Measurements from ENCODE around the gene FAM167B. TPM values are rescaled to one million over a fixed set of nuclear protein-coding genes. Genes with fewer than 3 reads are reported as not detected.
A peak's percentile ranks its signal among the peaks of the same experiment; 100 is the strongest.

The FAM167B gene
- total and polyA plus RNA-seq, 2 of the 4 experiments (the other 2 are of a cell fraction): 0.18 to 0.53 TPM

DNA sequence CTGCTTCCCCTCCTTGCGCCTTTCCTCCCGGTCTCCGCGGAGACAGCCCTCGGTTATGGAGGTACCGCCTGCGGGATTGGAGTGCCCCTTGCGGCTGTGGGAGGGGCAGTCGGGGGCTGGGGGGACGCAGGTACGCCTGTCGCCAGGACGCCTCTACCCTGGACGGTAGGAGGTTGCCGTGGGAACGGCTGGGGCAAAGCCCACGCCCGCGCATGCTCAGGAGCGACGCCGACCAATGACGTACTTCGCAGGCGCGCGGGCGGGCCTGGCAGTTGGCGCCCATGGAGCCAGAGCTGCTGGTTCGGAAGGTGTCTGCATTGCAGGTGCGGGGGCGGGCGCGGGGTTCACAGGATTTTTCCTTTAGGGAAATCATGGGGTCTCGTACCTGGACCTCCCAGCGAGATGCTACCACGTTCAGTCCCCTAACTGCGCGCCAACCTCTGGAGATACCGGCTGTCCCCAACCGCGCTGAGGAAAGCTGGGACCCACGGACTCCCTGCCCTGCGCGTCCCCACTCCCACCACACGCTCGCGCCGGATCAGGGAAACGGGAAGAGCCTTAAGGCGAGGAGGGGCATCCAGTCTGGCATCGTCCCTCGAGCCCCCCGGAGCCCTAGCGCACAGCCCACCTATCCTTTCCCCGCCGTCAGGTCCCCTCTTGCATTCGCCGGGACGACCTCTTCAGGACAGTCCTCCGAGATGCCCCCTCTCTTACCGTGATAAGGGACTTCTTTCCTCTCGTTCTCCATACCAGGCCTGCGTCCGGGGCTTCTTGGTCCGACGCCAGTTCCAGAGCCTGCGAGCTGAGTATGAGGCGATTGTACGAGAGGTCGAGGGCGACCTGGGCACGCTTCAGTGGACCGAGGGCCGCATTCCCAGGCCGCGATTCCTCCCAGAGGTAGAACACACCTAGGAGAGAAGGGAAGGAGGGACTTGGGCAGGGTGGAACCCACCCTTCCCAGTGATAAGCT is 41.3 kb upstream of the FAM167B start, which contains the start of gene IQCC:
Gene IQCC, plus strand, starts transcription at position 271 of the 970 bp plus-strand sequence. Its CDS starts 11 bp downstream, at position 282.
- peak; percentile 73 for ATAC-seq (ENCODE audit: low read depth)
- Histone ChIP-seq H3K18ac (ENCODE audit: low read depth, low read length) (no peak within 1 kb of the TSS), H3K4ac (ENCODE audit: low read depth, low read length) (peak within 1 kb of the TSS; percentile 84), H2BK20ac (ENCODE audit: low read depth, low read length) (no peak within 1 kb of the TSS), H4K5ac (ENCODE audit: low read depth, low read length) (peak within 1 kb of the TSS; percentile 31), H3K9me1 (ENCODE audit: insufficient read depth, low read length) (peaks cover 13% of the 10 kb centered on the region; the same call in 1 of the 2 replicates), H3K9me3 (ENCODE audit: control insufficient read depth, insufficient read depth, low read length) (no peaks in the 10 kb centered on the region), H3K56ac (ENCODE audit: extremely low read depth, insufficient read depth, low read length) (peak within 1 kb of the TSS; percentile 47; the same call in 1 of the 2 replicates), H3K4me1 (ENCODE audit: control insufficient read depth, insufficient read depth, low read length) (peaks cover 13% of the 10 kb centered on the region), H2AK9ac (replicated peaks; ENCODE audit: low read depth, low read length, poor library complexity) (peak within 1 kb of the TSS; percentile 96), H2BK120ac (ENCODE audit: low read depth, low read length) (no peak within 1 kb of the TSS), H2BK15ac (ENCODE audit: low read depth, low read length) (no peak within 1 kb of the TSS), H3K23ac (ENCODE audit: low read depth, low read length) (peak within 1 kb of the TSS; percentile 74; the same call in 1 of the 2 replicates), H4K8ac (ENCODE audit: low read depth in 2 of 2, low read length in 2 of 2) (peak within 1 kb of the TSS; percentile 54 to 93), H3K27ac (ENCODE audit: insufficient read depth, low read length) (peak within 1 kb of the TSS; percentile 31; the same call in 1 of the 2 replicates), H4K91ac (ENCODE audit: insufficient read depth, low read depth, low read length) (peak within 1 kb of the TSS; percentile 76), H2AK5ac (ENCODE audit: low read depth, low read length) (peak within 1 kb of the TSS; percentile 72), H3K27me3 (ENCODE audit: control insufficient read depth, insufficient read depth, low read length) (no peaks in the 10 kb centered on the region), H3K4me3 (ENCODE audit: insufficient read depth, low read depth, low read length) (peak within 1 kb of the TSS; percentile 59), H3K79me1 (ENCODE audit: low read depth in 1 of 2, low read length in 2 of 2) (peaks cover 11 to 39% of the 10 kb centered on the region in 2 experiments), H3K9ac (ENCODE audit: low read depth, low read length) (peak within 1 kb of the TSS; percentile 77), H2BK5ac (ENCODE audit: low read depth, low read length, poor library complexity, severe bottlenecking) (peak within 1 kb of the TSS; percentile 3), H3K36me3 (ENCODE audit: control insufficient read depth, insufficient read depth, low read length) (peaks cover 3% of the 10 kb centered on the region; the same call in 1 of the 2 replicates), H3K4me2 (ENCODE audit: low read depth, low read length) (peak within 1 kb of the TSS; percentile 89), H3K14ac (replicated peaks; ENCODE audit: low read depth, low read length) (peak within 1 kb of the TSS; percentile 90), H4K20me1 (ENCODE audit: insufficient read depth, low read length) (no peaks in the 10 kb centered on the region), H2AFZ (replicated peaks; ENCODE audit: low read length, poor library complexity) (peak within 1 kb of the TSS; percentile 99)
- POLR2A ChIA-PET (ENCODE audit: unreplicated experiment): interaction anchor here (0.6 kb wide), 1 partner anchor 218 kb away, joined by 3 read pairs; no protein-coding TSS in a partner anchor
- TF ChIP-seq POLR2A (IDR thresholded peaks at IDR 0.05; ENCODE audit: low read depth, low read length): peak; percentile 75
- no peak for TF ChIP-seq CEBPB (IDR thresholded peaks at IDR 0.05; ENCODE audit: low read depth, low read length)
- TF ChIP-seq NFE2L2 (IDR thresholded peaks at IDR 0.05; ENCODE audit: low read depth, low read length): no peak
- no peak for TF ChIP-seq FOS (IDR thresholded peaks at IDR 0.05; ENCODE audit: low read depth, low read length)
- TF ChIP-seq MAFK (IDR thresholded peaks at IDR 0.05; ENCODE audit: low read depth, low read length): no peak
- no peak for TF ChIP-seq RFX5 (IDR thresholded peaks at IDR 0.05; ENCODE audit: low read depth, low read length)
- no peak for TF ChIP-seq USF2 (IDR thresholded peaks at IDR 0.05; ENCODE audit: low read depth, low read length)
- no peak for TF ChIP-seq BHLHE40 (IDR thresholded peaks at IDR 0.05; ENCODE audit: low read depth, low read length)
- peak; percentile 54; the same call in 1 of the 2 replicates for TF ChIP-seq MXI1 (IDR thresholded peaks at IDR 0.05; ENCODE audit: borderline replicate concordance, low read depth, low read length)
- intact Hi-C loops (cut with micrococcal nuclease): no loop called here
- peak; percentile 74 for DNase-seq
- BruUV-seq (replicated peaks): no TSS peak
- CTCF ChIA-PET: interaction anchor here (0.6 to 1.9 kb wide), 3 partner anchors 10 to 432 kb away, joined by 3 to 7 read pairs (median 5); no protein-coding TSS in a partner anchor
- dilution Hi-C loops (cut with HindIII; ENCODE audit: low sequenced_read_pairs, unreplicated experiment): no loop called here
- in situ Hi-C loops (cut with MboI; ENCODE audit: low sequenced_read_pairs): no loop called here
- 1% methylated on average over 45 of the region's 77 CpGs; no CpG with 5 or more reads in 1 of the 2 experiments for WGBS, 2 experiments (ENCODE audit: extremely low coverage in 2 of 2, insufficient read length in 1 of 2)

All from IMR-90 (cell line).